Left ventricle myocardium inferior (tissue), 1 donor: ENCODE measurements around the gene TTC39A. TPM values are rescaled to one million over a fixed set of nuclear protein-coding genes. Genes with fewer than 3 reads are reported as not detected.

Experiments
- DNase-seq: peaks from one replicate; pipeline ENCODE4 v3.0.0-alpha.2; 2020
- H3K27ac ChIP-seq: fragments of 200-600 bp; replicated peaks from 2 replicates; pipeline ENCODE4 v1.8.0; 2021
- H3K27me3 ChIP-seq: fragments of 200-600 bp; 2 replicates; pipeline ENCODE4 v1.8.0; 2021; ENCODE audit warnings: low read depth
- H3K36me3 ChIP-seq: fragments of 200-600 bp; 2 replicates; pipeline ENCODE4 v1.8.0; 2021
- H3K4me1 ChIP-seq: fragments of 200-600 bp; 2 replicates; pipeline ENCODE4 v1.8.0; 2021
- H3K4me3 ChIP-seq: fragments of 200-600 bp; 2 replicates; pipeline ENCODE4 v1.8.0; 2021; ENCODE audit warnings: mild to moderate bottlenecking, moderate library complexity
- H3K9me3 ChIP-seq: fragments of 200-600 bp; replicated peaks from 2 replicates; pipeline ENCODE4 v1.8.0; 2021
- CTCF ChIP-seq: fragments of 200-600 bp; IDR thresholded peaks from 2 replicates; pipeline ENCODE4 v1.8.0; 2021; ENCODE audit warnings: antibody characterized with exemption, mild to moderate bottlenecking, borderline replicate concordance
- intact Hi-C: fragments of 100-400 bp; cut with micrococcal nuclease; formaldehyde crosslinking; loops from one replicate; pipeline ENCODE4 v1.11.0; 2022
- long read RNA-seq: library from polyadenylated mRNA; unstranded; transcript quantifications from one replicate; pipeline ENCODE4 v2.0.0, GENCODE V29; 2021
- total RNA-seq: library from RNA; stranded (reverse); fragmentation: NEBNext Ultra II Directional; extraction: Animal tissue kit (Norgen Biotek cat#: 25700); gene quantifications from one replicate; pipeline ENCODE4 v1.2.1, GENCODE V29; 2021
- donor health status: DM: no; HTN: yes; CAD: no; lungs with severe emphysema.

TTC39A gene
- 25.7 TPM for total RNA-seq
- long read RNA-seq, partial matches to known transcripts: 7 of 66 reads
- long read RNA-seq, other reads (novel, unspliced or antisense): 58 of 66 reads

- intact Hi-C loops: no loop called here
- DNase-seq: no peak
- H3K4me1 ChIP-seq: peaks cover 37% of the 10 kb centered on the region
- H3K9me3 ChIP-seq: no peaks in the 10 kb centered on the region
- no peak for TF ChIP-seq CTCF
- H3K4me3 ChIP-seq: peak within 1 kb of the TSS; percentile 69
- H3K36me3 ChIP-seq: no peaks in the 10 kb centered on the region
- H3K27ac ChIP-seq: peak within 1 kb of the TSS; percentile 87
- peaks cover 35% of the 10 kb centered on the region for H3K27me3 ChIP-seq
Observed at GRCh38 chr1:51330331-51331201, at the start of gene TTC39A. Gene TTC39A (minus strand): TSS chr1:51330562. CDS start chr1:51330477, 85 bp downstream.

- H3K4me1 ChIP-seq: no peaks in the 10 kb centered on the region
- no peaks in the 10 kb centered on the region for H3K27me3 ChIP-seq
- H3K9me3 ChIP-seq: peaks cover 7% of the 10 kb centered on the region
- no peak overlapping the region for H3K4me3 ChIP-seq
- H3K27ac ChIP-seq: no peak overlapping the region
- no peak for TF ChIP-seq CTCF
- intact Hi-C loops: no loop called here
- no peak for DNase-seq
- H3K36me3 ChIP-seq: peaks cover 61% of the 10 kb centered on the region
Observed at GRCh38 chr1:51378871-51379270, 48.5 kb upstream of the TTC39A start.

GRCh38 chr1:51373898-51374297, 43.5 kb upstream of the TTC39A start:
- Histone ChIP-seq H3K4me1 (no peaks in the 10 kb centered on the region), H3K36me3 (peaks cover 68% of the 10 kb centered on the region), H3K4me3 (no peak overlapping the region), H3K27me3 (no peaks in the 10 kb centered on the region), H3K27ac (no peak overlapping the region), H3K9me3 (no peaks in the 10 kb centered on the region)
- no peak for DNase-seq
- TF ChIP-seq CTCF: no peak
- intact Hi-C loops: no loop called here

- no peaks in the 10 kb centered on the region for H3K4me1 ChIP-seq
- intact Hi-C loops: no loop called here
- H3K27ac ChIP-seq: no peak overlapping the region
- peaks cover 65% of the 10 kb centered on the region for H3K36me3 ChIP-seq
- no peak for DNase-seq
- no peaks in the 10 kb centered on the region for H3K9me3 ChIP-seq
- no peaks in the 10 kb centered on the region for H3K27me3 ChIP-seq
- no peak for TF ChIP-seq CTCF
- no peak overlapping the region for H3K4me3 ChIP-seq
Observed at GRCh38 chr1:51372561-51372960, 42.2 kb upstream of the TTC39A start.

GRCh38 chr1:51369171-51369570, 38.8 kb upstream of the TTC39A start:
- no peak overlapping the region for H3K4me3 ChIP-seq
- no peak for DNase-seq
- no peaks in the 10 kb centered on the region for H3K9me3 ChIP-seq
- intact Hi-C loops: no loop called here
- H3K4me1 ChIP-seq: no peaks in the 10 kb centered on the region
- peaks cover 57% of the 10 kb centered on the region for H3K36me3 ChIP-seq
- no peaks in the 10 kb centered on the region for H3K27me3 ChIP-seq
- H3K27ac ChIP-seq: no peak overlapping the region
- no peak for TF ChIP-seq CTCF
